Activated CD4-positive, alpha-beta T cell treated with anti-CD3 and anti-CD28 coated beads, Interleukin-10, Interleukin-2, amounts not matched to agents 100 ng/mL and 50 ng/mL, durations not matched to agents 16 hours and 8 hours (primary cell): Measurements from ENCODE around the gene POLD4.
A peak's percentile ranks its signal among the peaks of the same experiment; 100 is the strongest.

Experiments used
- DNase-seq: peaks from one replicate; pipeline ENCODE4 v3.0.0-alpha.2; 2020

The POLD4 gene

GRCh38 chr11:67387518-67387917 lies 34.2 kb upstream of the POLD4 start:
- DNase-seq = no peak

GRCh38 chr11:67387069-67387468 lies 33.7 kb upstream of the POLD4 start:
- no peak for DNase-seq

GRCh38 chr11:67384851-67385366 lies 31.6 kb upstream of the POLD4 start:
- no peak for DNase-seq

GRCh38 chr11:67382276-67383136 lies 29.2 kb upstream of the POLD4 start:
- DNase-seq = peak; percentile 86

- no peak for DNase-seq
These were observed 28.1 kb upstream of the POLD4 start for GRCh38 chr11:67381244-67381972.

GRCh38 chr11:67379061-67380058 lies 26.0 kb upstream of the POLD4 start:
- DNase-seq = no peak

- no peak for DNase-seq
These were observed 25.2 kb upstream of the POLD4 start for GRCh38 chr11:67378544-67378943.

- DNase-seq = no peak
These were observed 23.8 kb upstream of the POLD4 start for GRCh38 chr11:67376873-67377808.

- DNase-seq = no peak
These were observed 22.9 kb upstream of the POLD4 start for GRCh38 chr11:67376063-67376820.

GRCh38 chr11:67375320-67376055 lies 22.1 kb upstream of the POLD4 start:
- DNase-seq = no peak

GRCh38 chr11:67374571-67375281 lies 21.4 kb upstream of the POLD4 start:
- DNase-seq = no peak

- DNase-seq = peak; percentile 47
These were observed 20.6 kb upstream of the POLD4 start for GRCh38 chr11:67373648-67374570.

GRCh38 chr11:67372993-67373647 lies 19.8 kb upstream of the POLD4 start, which contains the start of gene CLCF1:
TSS of gene CLCF1 (minus strand) at chr11:67373598. CDS start at chr11:67373539, 59 bp downstream.
- DNase-seq = peak; percentile 20

- no peak for DNase-seq
These were observed 19.1 kb upstream of the POLD4 start for GRCh38 chr11:67372321-67372992.

GRCh38 chr11:67371911-67372320 lies 18.6 kb upstream of the POLD4 start:
- DNase-seq = no peak

GRCh38 chr11:67371189-67371910 lies 18.0 kb upstream of the POLD4 start:
- DNase-seq = peak; percentile 27
